ENCODE results near the gene MAGEB10.
"Not testable (repeated sequence)": the region's sequence is repeated elsewhere in the genome, so short reads cannot be mapped to it uniquely, and the experiment has no call there.

MAGEB10 gene

GRCh38 chrX:27807690-27808089 is at the start of gene MAGEB10:
Gene MAGEB10, plus strand, starts transcription at chrX:27807990. Its CDS starts 13,317 bp downstream, at chrX:27821307.
- DNase-seq: no peak

GRCh38 chrX:27765718-27766117 is 42.1 kb upstream of the MAGEB10 start:
- DNase-seq: no peak

GRCh38 chrX:27767387-27767786 is 40.4 kb upstream of the MAGEB10 start:
- no peak for DNase-seq

- no peak for DNase-seq
Observed at GRCh38 chrX:27775984-27776383, 31.8 kb upstream of the MAGEB10 start.

- DNase-seq: no peak
Observed at GRCh38 chrX:27796640-27797257, 11.0 kb upstream of the MAGEB10 start.

- peak; percentile 81 for DNase-seq
Observed at GRCh38 chrX:27797575-27797974, 10.2 kb upstream of the MAGEB10 start.

- no peak for DNase-seq
Observed at GRCh38 chrX:27808226-27808625, 436 bp downstream of the MAGEB10 start.

- DNase-seq: not testable (repeated sequence)
Observed at GRCh38 chrX:27808991-27809859, 1.4 kb downstream of the MAGEB10 start.

GRCh38 chrX:27815209-27815608 is 7.4 kb downstream of the MAGEB10 start:
- DNase-seq: no peak

GRCh38 chrX:27823812-27824211 is 16.0 kb downstream of the MAGEB10 start:
- no peak for DNase-seq

- no peak for DNase-seq
Observed at GRCh38 chrX:27838185-27838584, 30.4 kb downstream of the MAGEB10 start.

GRCh38 chrX:27840881-27841280 is 33.1 kb downstream of the MAGEB10 start:
- DNase-seq: no peak

GRCh38 chrX:27842859-27843258 is 35.1 kb downstream of the MAGEB10 start:
- no peak for DNase-seq

- no peak for DNase-seq
Observed at GRCh38 chrX:27860337-27860736, 52.5 kb downstream of the MAGEB10 start.

GRCh38 chrX:27863809-27864208 is 56.0 kb downstream of the MAGEB10 start:
- no peak for DNase-seq

All from NCI-H1694 (cell line).